HEK293T (cell line): ENCODE results near the gene FUBP3.

Experiments
- BHLHE40 ChIP-seq: fragments of 450-650 bp; IDR thresholded peaks from 2 replicates; pipeline ENCODE4 v1.6.1; 2016; ENCODE audit warnings: mild to moderate bottlenecking, moderate library complexity, borderline replicate concordance
- FOXA1 ChIP-seq: fragments of 450-650 bp; IDR thresholded peaks from 2 replicates; pipeline ENCODE4 v1.6.1; 2016; ENCODE audit warnings: mild to moderate bottlenecking
- FOXM1 ChIP-seq: fragments of 450-650 bp; IDR thresholded peaks from 2 replicates; pipeline ENCODE4 v1.6.1; 2017; ENCODE audit warnings: mild to moderate bottlenecking, borderline replicate concordance
- PKNOX1 ChIP-seq: fragments of 450-650 bp; IDR thresholded peaks from 2 replicates; pipeline ENCODE4 v1.6.1; 2016
- SP1 ChIP-seq: fragments of 450-650 bp; IDR thresholded peaks from 2 replicates; pipeline ENCODE4 v1.6.1; 2017
- SUZ12 ChIP-seq: fragments of 450-650 bp; IDR thresholded peaks from 2 replicates; pipeline ENCODE4 v1.6.1; 2016; ENCODE audit warnings: mild to moderate bottlenecking

- TF ChIP-seq SP1, result no peak
- no peak for TF ChIP-seq SUZ12
- TF ChIP-seq PKNOX1, result no peak
- TF ChIP-seq FOXM1, result no peak
- no peak for TF ChIP-seq FOXA1
- no peak for TF ChIP-seq BHLHE40
Observed at GRCh38 chr9:130578865-130579737, at the start of gene FUBP3.
